HG02623 (cell line): Measurements from ENCODE around the gene DSE.
"Not testable (repeated sequence)": the region's sequence is repeated elsewhere in the genome, so short reads cannot be mapped to it uniquely, and the experiment has no call there.

Experiments used
- ATAC-seq: cut with Tn5 transposase; IDR thresholded peaks from one replicate; pipeline ENCODE4 v1.9.1; 2021; ENCODE audit warnings: moderate library complexity; ENCODE audit not compliant: unreplicated experiment

DSE gene

DNA sequence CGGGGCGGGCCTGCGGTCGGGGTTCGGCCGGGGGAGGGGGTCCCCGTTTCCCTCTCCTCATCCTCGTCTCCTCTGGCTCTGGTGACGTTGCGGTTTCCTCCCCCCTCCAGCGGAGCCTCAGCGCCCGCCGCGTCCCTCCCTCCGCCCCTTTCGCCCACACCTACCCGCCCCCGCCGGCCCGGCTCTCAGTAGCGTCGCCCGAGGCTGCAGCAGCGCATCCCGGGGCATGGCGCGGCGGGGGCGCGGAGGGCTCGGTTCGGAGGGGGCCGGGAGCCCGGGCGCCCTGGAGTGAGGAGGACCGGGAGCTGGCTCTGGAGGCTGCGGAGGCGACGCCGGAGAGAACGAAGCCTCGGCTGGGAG is at the start of gene DSE:
TSS of gene DSE (plus strand) at position 188 of the 360 bp plus-strand sequence. CDS start 28,304 bp downstream, outside the sequence.
- peak; percentile 74 for ATAC-seq

DNA sequence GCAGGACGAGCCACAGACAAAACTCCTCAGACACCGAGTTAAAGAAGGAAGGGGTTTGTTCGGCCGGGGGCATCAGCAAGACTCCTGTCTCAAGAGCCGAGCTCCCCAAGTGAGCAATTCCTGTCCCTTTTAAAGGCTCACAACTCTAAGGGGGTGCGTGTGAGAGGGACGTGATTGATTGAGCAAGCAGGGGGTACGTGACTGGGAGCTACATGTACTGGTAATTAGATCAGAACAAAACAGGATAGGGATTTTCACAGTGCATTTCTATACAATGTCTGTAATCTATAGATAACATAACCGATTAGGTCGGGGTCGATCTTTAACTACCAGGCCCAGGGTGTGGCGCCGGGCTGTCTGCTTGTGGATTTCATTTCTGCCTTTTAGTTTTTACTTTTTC is 48.8 kb upstream of the DSE start:
- not testable (repeated sequence) for ATAC-seq

DNA sequence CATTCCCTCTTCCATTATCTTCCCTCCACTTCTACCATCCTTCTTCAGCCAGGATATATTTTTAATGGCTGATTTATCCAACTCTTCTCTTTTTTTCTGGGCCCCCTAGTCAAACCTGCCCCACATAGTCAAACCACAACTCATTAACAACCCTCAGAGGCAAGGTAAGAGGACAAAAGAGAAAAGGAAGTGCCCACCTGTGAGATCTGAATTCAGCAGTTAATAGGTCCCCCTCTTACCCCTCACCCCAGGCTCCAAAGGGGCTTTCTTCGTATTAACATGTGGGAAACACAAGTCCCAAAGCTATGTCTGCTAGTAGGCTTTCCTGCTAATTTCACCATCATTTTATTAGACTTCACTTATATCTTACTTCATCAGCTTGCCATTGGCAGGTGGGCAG is 46.9 kb upstream of the DSE start:
- ATAC-seq: no peak

DNA sequence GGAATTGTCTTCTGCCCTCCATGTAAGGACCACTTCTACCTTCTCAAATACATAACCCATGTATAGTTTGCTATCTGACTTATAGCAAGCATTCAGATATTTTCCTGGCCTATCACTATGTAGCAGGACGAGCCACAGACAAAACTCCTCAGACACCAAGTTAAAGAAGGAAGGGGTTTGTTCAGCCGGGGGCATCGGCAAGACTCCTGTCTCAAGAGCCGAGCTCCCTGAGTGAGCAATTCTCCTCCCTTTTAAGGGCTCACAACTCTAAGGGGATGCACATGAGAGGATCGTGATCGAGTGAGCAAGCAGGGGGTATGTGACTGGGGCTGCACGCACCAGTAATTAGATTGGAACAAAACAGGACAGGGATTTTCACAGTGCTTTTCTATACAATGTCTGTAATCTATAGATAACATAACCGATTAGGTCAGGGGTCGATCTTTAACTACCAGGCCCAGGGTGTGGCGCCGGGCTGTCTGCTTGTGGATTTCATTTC is 45.1 kb upstream of the DSE start:
- ATAC-seq: not testable (repeated sequence)

DNA sequence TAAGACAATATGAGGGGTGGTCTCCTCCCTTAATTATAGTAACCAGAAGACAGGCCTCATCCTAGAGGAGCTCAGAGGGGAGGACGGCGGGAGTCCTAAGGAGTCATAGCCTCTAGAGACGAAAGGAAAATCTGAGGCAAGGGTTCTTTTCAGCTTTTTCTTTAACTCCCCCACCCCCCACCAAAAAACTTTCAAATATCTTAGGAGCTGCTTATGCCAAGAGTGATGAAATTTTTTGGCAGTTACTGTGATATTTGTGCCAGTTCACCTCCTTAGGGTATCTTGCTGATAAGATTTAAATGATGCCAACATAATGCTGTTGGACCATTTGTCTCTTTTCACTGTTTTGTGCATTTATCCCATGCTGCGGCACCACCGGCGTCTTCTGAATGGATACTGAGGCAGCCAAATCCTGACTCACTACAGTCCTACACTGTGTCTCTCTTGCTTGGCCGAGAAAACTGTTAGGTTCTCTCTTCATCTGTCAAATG is 44.5 kb upstream of the DSE start:
- no peak for ATAC-seq

DNA sequence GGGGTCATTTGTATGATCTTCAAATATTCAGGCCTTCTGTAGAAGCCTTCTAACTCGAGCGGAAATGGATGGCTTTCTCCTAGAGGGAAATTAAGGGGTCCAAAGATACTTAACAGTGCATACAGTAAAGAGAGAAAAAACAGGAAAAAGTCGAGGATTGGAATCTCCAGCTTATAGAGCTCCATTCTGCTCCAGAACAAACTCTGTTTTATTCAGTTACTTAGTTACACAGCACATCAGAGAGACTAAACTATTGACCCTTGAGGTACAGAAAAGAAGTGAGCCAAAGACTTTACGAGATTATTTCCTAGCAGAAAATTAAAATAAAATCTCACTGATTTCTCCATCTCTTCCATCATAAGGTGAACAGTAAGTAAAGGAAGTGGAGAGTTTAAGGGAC is 43.8 kb upstream of the DSE start:
- no peak for ATAC-seq

DNA sequence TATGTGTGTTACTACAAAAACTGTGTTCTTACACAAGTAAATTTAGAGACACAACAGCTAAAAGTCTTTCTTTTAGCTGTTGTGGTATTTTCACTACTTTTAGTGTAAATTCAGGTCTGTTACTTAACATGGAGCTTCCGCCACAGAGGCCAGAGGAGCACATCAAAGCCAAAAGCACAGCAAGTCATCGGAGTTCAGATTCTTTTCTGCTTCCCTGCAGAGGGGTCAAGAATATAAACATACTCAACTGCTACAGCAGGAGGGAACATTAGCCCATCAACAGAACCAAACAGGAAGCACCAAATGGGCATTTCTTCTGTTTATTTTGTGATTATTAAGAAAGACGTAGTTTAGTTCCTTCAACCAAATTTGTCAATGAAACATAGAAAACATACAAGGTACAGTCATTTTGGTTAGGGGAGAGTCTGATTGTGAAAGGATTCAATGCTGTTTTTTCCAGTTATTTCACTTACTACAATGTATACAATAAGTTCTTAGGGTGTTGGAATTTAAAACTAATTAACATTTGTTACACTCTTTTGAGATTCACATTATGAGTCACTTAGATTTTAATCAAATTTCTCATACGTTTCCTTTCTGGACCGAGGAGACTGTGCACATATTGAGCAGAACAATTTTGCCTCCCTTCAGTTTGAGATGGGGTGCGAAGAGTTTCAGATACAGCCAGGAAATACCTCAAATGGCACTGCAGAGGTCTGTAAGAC is 42.8 kb upstream of the DSE start:
- no peak for ATAC-seq

DNA sequence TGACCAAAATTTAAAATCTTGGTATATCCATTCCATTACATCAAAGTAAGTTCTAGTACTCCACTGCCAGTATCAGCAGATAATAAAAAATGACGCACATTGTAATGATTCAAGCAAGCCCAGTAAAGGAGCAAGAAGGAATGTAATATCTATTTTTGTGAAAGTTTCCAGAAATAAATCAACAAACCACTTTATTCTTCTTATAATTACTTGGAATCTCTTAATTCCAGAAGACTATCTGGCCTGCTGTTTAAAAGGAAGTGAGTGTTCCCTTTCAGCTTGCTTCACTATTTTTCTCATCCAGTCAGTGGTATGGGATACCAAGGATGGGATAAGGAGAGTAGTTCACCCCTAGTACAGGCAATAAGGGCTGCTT is 42.2 kb upstream of the DSE start:
- ATAC-seq: no peak

DNA sequence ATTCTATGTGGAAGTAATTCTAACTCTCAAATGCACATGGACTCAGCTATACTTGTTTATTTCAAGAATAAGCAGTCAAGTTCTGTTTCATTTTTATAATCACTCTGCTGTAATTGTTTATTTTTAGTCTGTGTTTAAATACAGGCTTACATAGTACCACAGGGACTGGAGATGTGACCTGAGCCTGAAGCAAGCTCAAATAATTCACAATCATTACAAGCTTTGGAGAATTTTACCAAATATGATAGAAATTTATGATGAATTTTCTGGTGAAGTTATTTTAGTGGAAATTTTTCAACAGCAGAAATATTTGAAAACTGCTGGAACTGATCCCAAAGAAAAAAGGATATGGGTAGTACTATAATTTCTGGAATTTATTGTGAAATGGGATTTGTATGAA is 41.6 kb upstream of the DSE start:
- no peak for ATAC-seq

DNA sequence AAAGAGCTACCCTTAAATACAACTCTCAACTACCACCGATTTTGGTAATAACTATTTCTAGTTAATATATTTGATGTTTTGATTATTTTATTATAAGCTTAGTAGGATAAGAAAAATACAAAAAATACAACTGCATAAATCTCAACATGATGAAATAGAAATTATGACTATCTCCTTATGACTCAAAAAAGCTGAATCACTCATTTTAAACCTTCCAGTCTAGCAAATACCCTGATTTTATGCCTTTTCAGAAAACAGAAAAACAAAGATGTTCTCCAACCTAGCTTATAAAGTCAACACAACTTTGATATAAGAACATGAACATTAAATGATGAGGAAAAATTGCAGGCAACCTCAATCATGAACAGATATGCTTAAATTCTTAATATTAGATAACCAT is 40.2 kb upstream of the DSE start:
- no peak for ATAC-seq

DNA sequence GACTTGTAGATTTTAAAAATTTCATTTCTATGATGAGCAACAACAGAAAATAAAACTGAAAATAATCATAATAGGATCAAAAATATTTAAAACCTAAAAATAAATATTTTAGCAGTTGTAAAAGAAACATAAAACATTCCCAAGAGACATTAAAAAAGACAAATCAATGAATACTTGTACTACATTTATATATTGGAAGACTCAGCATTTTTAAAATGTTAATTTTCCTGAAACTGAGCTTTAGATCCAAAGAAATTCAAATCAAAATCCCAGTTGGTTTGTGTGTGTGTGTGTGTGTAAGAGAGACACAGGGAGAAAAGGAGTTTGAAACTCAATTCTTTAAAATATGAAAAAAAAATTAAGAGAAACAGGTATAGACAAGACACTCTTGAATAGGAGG is 38.7 kb upstream of the DSE start:
- no peak for ATAC-seq

DNA sequence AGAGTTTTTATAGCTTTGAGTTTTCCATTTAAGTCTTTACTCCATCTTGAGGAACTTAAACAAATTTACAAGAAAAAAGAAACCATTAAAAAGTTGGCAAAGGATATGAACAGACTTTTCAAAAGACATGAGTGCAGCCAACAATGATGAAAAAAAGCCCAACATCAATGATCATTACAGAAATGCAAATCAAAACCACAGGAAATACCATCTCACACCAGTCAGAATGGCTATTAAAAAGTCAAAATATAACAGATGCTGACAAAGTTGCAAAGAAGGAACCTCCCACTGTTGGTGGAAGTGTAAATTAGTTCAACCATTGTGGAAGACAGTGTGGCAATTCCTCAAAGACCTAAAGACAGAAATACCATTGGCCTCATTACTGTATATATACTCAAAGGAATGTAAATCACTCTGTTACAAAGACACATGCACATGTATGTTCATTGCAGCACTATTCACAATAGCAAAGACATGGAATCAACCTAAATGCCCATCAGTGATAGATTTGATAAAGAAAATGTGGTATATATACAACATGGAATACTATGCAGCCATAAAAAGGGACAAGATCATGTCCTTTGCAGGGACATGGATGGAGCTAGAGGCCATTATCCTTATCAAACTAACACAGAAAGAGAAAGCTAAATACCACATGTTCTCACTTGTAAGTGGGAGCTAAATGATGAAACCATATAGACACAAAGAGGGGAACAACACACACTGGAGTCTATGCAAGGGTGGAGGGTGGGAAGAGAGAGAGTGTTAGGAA is 35.9 kb upstream of the DSE start:
- ATAC-seq: not testable (repeated sequence)

DNA sequence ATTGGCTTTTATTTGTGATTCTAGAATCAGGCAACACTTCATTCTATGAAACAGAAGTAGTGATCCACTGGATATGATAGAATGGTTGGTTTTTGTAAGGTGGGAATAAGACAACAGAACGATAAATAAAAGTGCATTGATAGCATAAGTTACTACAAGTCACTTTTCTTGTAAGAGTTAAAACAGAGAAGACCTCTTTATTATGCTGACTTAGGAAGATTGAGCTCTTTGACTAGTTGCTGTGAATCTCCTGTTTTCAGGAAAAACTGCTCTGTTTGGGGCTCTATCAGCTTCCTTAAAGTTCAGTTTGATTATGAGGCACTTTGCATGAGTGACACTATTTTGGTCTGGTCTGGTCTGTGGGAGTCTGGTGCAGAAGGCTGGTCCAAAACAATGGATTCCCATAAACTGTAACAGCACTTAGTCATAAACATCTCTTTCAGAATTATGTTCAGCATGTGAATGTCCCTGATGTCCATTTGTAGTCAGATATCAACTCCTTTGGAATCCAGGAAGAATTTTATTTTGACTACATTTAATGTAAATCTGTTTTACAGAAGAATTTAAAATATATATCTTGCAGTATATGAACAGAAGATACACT is 35.0 kb upstream of the DSE start:
- ATAC-seq: no peak

DNA sequence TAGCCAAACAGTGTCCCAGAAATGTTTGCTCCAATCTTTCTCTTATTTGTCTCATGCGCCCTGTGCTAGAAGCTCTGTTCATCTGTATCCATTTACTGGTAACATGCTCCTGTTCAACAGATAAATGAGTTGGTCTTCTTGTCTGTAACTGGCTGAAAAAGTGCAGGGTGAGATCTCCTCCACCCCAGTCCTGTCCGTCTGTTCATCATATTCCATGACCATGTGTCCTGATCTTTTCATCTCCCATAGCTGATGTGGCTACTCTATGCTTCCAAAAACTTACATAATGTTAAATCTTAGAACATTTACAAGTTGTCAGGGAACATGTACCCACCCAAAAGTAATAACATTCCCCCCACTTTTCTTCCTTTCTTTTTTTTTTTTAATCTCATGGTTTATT is 31.8 kb upstream of the DSE start:
- ATAC-seq: no peak

DNA sequence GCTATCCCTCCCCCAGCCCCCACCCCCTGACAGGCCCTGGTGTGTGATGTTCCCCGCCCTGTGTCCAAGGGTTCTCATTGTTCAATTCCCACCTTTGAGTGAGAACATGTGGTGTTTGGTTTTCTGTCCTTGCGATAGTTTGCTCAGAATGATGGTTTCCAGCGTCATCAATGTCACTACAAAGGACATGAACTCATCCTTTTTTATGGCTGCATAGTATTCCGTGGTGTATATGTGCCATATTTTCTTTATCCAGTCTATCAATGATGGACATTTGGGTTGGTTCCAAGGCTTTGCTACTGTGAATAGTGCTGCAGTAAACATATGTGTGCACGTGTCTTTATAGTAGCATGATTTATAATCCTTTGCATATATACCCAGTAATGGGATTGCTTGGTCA is 30.1 kb upstream of the DSE start:
- ATAC-seq: not testable (repeated sequence)

DNA sequence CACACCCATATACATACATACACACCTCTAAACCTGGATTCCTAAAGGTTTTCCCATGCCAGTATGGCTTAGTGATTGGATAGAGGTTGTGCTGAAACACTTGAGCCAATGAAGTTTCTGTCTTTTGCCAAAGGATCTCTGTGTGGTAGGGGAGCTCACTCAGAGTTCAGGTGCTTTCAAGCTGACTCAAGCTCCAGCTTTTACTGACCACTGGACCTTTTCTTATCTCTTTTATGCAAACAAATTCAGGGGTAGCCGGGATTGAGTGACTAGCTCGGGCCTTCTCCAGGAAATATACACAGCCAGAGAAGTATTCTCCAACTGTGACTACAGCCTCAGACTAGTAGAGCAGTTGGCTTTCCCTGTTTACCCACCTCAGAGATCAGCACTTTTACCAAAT is 21.5 kb upstream of the DSE start:
- no peak for ATAC-seq

DNA sequence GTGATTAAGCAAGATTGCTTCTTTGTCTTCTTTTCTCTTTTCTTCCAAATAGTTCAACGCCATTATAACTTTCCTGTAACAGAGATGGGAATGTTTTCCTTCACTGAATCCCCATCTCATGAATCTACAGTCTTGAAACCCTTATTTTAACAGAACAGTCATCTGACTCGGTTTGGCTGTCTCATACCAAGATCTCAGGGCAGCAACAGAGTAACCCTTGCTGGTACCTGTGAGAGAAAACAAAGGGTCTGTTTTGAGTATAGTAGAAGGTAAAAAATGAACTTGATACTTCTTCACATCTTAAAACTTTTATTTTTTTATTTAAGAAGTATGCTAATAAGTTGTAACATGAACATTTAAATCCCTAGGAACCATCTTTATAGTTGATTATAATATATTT is 19.6 kb upstream of the DSE start:
- no peak for ATAC-seq

DNA sequence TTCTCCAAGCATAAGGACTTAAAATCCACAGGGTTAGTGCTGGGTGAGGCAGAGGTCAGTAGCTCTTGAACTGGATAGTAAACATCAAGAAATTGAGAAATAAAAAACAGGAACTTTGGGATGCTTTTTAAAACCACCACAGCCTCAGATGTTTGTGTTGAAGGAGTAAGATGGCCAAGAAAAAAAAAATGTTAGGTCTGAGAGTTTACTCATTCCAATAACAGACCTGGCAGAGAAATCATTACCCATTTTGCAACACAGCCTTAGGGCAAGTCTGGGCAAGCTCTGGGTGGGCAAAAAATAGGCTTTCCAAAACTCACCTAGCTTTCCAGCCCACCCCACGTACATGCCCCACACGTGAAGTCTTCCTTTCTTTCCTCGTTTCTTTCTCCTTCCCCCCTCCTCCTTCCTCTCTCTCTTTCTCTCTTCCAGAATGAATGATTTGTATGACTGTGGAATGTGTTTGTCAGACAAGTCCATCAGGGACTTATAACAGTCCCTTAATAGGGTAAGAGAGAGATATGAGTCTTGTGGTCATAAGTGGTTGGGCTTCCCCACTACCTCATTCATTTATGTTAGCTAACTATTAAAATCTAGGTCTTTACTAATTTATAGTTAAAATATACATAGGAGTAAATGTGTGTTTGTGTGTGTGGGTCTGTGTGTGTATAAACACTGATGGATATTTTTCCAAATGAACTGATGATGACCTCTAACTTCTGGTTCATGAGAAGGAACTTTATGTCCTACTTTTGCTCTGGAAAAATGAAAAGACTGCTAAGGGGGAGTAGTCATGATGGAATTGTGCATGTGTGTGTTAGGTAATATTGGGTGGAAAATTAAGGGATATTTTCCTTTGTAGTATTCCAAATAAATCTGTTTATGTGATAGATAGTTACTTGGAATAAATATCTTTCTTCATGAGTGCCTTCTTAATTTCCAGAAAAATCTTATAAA is 18.0 kb upstream of the DSE start:
- peak; percentile 54 for ATAC-seq

DNA sequence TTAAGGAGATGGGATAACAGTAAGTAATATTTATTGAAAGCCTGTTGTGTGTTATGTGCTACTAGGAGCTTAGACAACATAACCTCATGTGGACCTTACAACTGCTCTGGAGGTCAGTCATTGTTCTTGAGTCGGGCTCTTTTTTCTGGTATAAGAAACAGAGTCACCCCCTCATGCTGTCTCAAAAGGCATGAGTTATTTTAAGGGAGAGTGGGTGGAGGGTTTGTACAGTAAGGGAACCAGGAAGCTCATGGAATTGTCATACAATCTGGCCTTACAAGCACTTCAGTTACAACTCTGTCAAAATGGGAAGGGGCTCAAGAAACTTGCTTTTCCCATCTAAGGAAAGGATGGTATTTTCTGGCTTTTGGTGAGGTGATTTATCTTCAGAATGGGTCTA is 16.5 kb upstream of the DSE start:
- ATAC-seq: no peak

DNA sequence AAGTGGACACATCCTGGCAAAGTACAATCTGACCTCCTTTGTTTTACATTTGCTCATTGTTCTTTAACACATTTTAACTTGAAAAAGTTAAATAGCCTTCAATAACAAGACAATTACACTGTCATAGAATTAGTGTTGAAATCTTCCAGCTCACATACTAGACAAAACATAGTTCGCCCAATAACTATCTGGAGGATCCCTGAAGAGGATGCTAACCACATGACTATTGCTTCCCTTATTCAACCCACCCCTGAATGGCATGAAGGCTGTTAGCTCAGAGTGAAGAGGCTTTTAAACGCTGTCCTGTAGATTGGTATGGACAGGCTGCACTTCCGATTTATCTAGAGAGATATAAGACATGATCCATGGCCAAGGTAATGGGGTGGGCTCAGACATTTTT is 15.0 kb upstream of the DSE start:
- ATAC-seq: no peak

DNA sequence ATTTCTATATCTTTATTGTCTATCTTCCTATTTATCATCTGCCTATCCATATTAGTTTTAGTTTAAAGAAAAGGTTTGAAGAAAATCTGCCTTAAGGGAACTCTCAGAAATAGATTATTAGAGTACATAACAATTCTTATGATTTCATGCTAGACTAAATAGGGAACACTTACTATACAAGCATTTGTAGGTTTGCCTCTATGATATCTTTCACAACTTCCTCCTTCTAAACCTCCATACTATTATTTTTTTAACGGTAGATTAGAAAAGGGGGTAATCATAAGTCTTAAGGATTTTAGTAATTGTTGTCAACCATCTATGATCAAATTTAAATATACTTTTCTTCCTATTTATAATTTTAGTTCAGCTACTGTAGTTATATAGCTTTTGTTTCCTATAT is 11.6 kb upstream of the DSE start:
- no peak for ATAC-seq
